Measurements from ENCODE around the gene RRBP1. TPM values are rescaled to one million over a fixed set of nuclear protein-coding genes. Genes with fewer than 3 reads are reported as not detected.

RRBP1 gene
- total RNA-seq, 1 experiment from 2014 or later, result 75.9 TPM

DNA sequence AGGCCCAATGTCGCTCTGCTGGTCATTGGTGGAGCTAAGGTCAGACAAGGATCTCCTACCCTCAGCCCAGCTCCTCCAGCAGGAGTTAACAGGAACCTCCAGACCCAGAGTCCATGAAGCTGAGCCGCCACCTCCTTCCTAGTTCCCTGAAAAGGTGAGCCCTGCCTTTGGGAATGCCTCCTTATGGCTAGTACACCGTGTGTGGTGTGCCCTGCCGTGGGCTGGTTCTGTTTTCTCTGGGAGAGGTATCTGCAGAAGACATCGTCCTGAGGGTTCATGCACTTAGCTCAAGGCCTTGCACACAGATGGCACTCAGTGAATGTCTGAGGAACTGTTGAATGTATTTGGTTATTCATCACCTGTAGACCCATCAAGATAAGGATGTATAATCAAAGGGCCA, 33.0 kb upstream of the RRBP1 start:
- Histone ChIP-seq H3K27me3 (replicated peaks; ENCODE audit: insufficient read depth, low read depth, low read length, poor library complexity) (no peaks in the 10 kb centered on the region), H3K9me3 (ENCODE audit: low read depth, low read length, poor library complexity, severe bottlenecking) (no peaks in the 10 kb centered on the region), H3K4me3 (ENCODE audit: low read depth, low read length, poor library complexity, severe bottlenecking) (no peak overlapping the region), H3K27ac (ENCODE audit: low read depth, low read length, poor library complexity, severe bottlenecking) (no peak overlapping the region), H3K4me1 (ENCODE audit: insufficient read depth, low read length, poor library complexity, severe bottlenecking) (peaks cover 9% of the 10 kb centered on the region), H3K36me3 (ENCODE audit: insufficient read depth, low read length, poor library complexity, severe bottlenecking) (no peaks in the 10 kb centered on the region)
- BruUV-seq (replicated peaks), result no TSS peak
- intact Hi-C loops (cut with micrococcal nuclease; ENCODE audit: unreplicated experiment), result no loop called here
- CTCF ChIA-PET, result no interaction called here
- no peak for DNase-seq (ENCODE audit: low spot score)
- TF ChIP-seq, protein P1, sequence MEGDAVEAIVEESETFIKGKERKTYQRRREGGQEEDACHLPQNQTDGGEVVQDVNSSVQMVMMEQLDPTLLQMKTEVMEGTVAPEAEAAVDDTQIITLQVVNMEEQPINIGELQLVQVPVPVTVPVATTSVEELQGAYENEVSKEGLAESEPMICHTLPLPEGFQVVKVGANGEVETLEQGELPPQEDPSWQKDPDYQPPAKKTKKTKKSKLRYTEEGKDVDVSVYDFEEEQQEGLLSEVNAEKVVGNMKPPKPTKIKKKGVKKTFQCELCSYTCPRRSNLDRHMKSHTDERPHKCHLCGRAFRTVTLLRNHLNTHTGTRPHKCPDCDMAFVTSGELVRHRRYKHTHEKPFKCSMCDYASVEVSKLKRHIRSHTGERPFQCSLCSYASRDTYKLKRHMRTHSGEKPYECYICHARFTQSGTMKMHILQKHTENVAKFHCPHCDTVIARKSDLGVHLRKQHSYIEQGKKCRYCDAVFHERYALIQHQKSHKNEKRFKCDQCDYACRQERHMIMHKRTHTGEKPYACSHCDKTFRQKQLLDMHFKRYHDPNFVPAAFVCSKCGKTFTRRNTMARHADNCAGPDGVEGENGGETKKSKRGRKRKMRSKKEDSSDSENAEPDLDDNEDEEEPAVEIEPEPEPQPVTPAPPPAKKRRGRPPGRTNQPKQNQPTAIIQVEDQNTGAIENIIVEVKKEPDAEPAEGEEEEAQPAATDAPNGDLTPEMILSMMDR (conservative IDR thresholded peaks at IDR 0.05; ENCODE audit: low read depth, low read length), result no peak
- TF ChIP-seq EZH2 (IDR thresholded peaks at IDR 0.05; ENCODE audit: borderline replicate concordance, low read depth, low read length, poor library complexity, severe bottlenecking), result no peak
- POLR2A ChIA-PET (ENCODE audit: low non-redundant PET), result no interaction called here

- no TSS peak for BruUV-seq (replicated peaks)
These were observed 32.6 kb upstream of the RRBP1 start for GRCh38 chr20:17714597-17714996.

GRCh38 chr20:17712708-17713107, 30.7 kb upstream of the RRBP1 start:
- no peak for DNase-seq (ENCODE audit: low spot score)
- no peak overlapping the region for H3K27ac ChIP-seq (ENCODE audit: low read depth, low read length, poor library complexity, severe bottlenecking)
- intact Hi-C loops (cut with micrococcal nuclease; ENCODE audit: unreplicated experiment), result no loop called here
- TF ChIP-seq, protein P1 (conservative IDR thresholded peaks at IDR 0.05; ENCODE audit: low read depth, low read length), result no peak
- TF ChIP-seq EZH2 (IDR thresholded peaks at IDR 0.05; ENCODE audit: borderline replicate concordance, low read depth, low read length, poor library complexity, severe bottlenecking), result no peak
- no TSS peak for BruUV-seq (replicated peaks)
- no peaks in the 10 kb centered on the region for H3K9me3 ChIP-seq (ENCODE audit: low read depth, low read length, poor library complexity, severe bottlenecking)
- H3K4me1 ChIP-seq (ENCODE audit: insufficient read depth, low read length, poor library complexity, severe bottlenecking), result peaks cover 9% of the 10 kb centered on the region
- ChIA-PET CTCF (no interaction called here), POLR2A (ENCODE audit: low non-redundant PET) (no interaction called here)
- H3K36me3 ChIP-seq (ENCODE audit: insufficient read depth, low read length, poor library complexity, severe bottlenecking), result no peaks in the 10 kb centered on the region
- no peaks in the 10 kb centered on the region for H3K27me3 ChIP-seq (replicated peaks; ENCODE audit: insufficient read depth, low read depth, low read length, poor library complexity)
- no peak overlapping the region for H3K4me3 ChIP-seq (ENCODE audit: low read depth, low read length, poor library complexity, severe bottlenecking)

More at GRCh38 chr20:17714597-17714996, 32.6 kb upstream of the RRBP1 start:
- TF ChIP-seq EZH2 (IDR thresholded peaks at IDR 0.05; ENCODE audit: borderline replicate concordance, low read depth, low read length, poor library complexity, severe bottlenecking), result no peak
- TF ChIP-seq, protein P1 (conservative IDR thresholded peaks at IDR 0.05; ENCODE audit: low read depth, low read length), result no peak
- intact Hi-C loops (cut with micrococcal nuclease; ENCODE audit: unreplicated experiment), result no loop called here
- Histone ChIP-seq H3K9me3 (ENCODE audit: low read depth, low read length, poor library complexity, severe bottlenecking) (no peaks in the 10 kb centered on the region), H3K27me3 (replicated peaks; ENCODE audit: insufficient read depth, low read depth, low read length, poor library complexity) (no peaks in the 10 kb centered on the region), H3K4me3 (ENCODE audit: low read depth, low read length, poor library complexity, severe bottlenecking) (no peak overlapping the region), H3K27ac (ENCODE audit: low read depth, low read length, poor library complexity, severe bottlenecking) (no peak overlapping the region), H3K4me1 (ENCODE audit: insufficient read depth, low read length, poor library complexity, severe bottlenecking) (peaks cover 9% of the 10 kb centered on the region), H3K36me3 (ENCODE audit: insufficient read depth, low read length, poor library complexity, severe bottlenecking) (no peaks in the 10 kb centered on the region)
- no peak for DNase-seq (ENCODE audit: low spot score)
- POLR2A ChIA-PET (ENCODE audit: low non-redundant PET), result no interaction called here
- CTCF ChIA-PET, result no interaction called here
